Transverse colon (tissue), 4 donors: ENCODE data around the gene TAS1R1.

Source experiments
- EP300 ChIP-seq: sonication (generic); formaldehyde crosslinking; IDR thresholded peaks from one replicate; pipeline ENCODE4 v1.6.1; 2017; ENCODE audit warnings: antibody characterized with exemption, low read depth
- POLR2A ChIP-seq: fragments of 450-650 bp; IDR thresholded peaks from one replicate; pipeline ENCODE4 v1.6.1; 2016; ENCODE audit warnings: antibody characterized with exemption, mild to moderate bottlenecking, moderate library complexity
- POLR2AphosphoS5 ChIP-seq, 3 donors: sonication (generic); formaldehyde crosslinking; IDR thresholded peaks; one replicate each; pipeline ENCODE4 v1.6.1; 2016; ENCODE audit warnings: antibody characterized with exemption in 3 of 3
- TF ChIP-seq, protein P1 (sequence below), 5 experiments: fragments of 200-600 bp in 3 of 5; fragments of 450-650 bp in 2 of 5; sonication (generic) in 3 of 5; IDR thresholded peaks; 1 replicate in 2 of 5; 2 replicates in 3 of 5; pipeline ENCODE4 v1.5.1; 2016 to 2017; ENCODE audit warnings: antibody characterized with exemption in 5 of 5, inconsistent platforms in 3 of 5, mild to moderate bottlenecking in 2 of 5, moderate library complexity in 1 of 5

DNA sequence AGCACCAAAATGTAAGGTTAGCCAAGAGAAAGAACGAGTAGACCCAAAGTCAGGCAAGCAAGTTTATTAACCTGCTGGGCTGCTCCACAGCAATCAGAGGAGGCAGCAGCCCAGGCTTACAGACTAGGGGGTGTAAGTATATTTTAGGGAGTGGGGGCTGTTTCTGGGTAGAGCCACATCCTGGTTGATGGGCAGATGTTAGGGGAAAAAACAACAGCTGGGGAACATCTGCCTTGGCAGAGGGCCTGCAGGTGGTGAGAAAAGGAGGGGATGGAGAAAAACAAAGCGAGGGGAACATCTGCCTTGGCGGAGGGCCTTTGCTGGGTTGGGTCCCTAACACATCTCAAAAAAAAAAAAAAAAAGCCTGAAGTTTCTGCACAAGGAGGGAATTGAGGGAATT is 15.0 kb downstream of the TAS1R1 start:
- TF ChIP-seq, protein P1, sequence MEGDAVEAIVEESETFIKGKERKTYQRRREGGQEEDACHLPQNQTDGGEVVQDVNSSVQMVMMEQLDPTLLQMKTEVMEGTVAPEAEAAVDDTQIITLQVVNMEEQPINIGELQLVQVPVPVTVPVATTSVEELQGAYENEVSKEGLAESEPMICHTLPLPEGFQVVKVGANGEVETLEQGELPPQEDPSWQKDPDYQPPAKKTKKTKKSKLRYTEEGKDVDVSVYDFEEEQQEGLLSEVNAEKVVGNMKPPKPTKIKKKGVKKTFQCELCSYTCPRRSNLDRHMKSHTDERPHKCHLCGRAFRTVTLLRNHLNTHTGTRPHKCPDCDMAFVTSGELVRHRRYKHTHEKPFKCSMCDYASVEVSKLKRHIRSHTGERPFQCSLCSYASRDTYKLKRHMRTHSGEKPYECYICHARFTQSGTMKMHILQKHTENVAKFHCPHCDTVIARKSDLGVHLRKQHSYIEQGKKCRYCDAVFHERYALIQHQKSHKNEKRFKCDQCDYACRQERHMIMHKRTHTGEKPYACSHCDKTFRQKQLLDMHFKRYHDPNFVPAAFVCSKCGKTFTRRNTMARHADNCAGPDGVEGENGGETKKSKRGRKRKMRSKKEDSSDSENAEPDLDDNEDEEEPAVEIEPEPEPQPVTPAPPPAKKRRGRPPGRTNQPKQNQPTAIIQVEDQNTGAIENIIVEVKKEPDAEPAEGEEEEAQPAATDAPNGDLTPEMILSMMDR (IDR thresholded peaks at IDR 0.05): no peak
- TF ChIP-seq POLR2AphosphoS5 (IDR thresholded peaks at IDR 0.05) (no peak), EP300 (no peak), POLR2A (no peak)
